HPDE6-E6E7 (cell line): ENCODE data around the gene TICAM1.

Experiments used
- DNase-seq: peaks from one replicate; pipeline ENCODE4 v3.0.0; 2011; ENCODE audit warnings: missing footprints; ENCODE audit errors: extremely low spot score

Gene TICAM1

DNA sequence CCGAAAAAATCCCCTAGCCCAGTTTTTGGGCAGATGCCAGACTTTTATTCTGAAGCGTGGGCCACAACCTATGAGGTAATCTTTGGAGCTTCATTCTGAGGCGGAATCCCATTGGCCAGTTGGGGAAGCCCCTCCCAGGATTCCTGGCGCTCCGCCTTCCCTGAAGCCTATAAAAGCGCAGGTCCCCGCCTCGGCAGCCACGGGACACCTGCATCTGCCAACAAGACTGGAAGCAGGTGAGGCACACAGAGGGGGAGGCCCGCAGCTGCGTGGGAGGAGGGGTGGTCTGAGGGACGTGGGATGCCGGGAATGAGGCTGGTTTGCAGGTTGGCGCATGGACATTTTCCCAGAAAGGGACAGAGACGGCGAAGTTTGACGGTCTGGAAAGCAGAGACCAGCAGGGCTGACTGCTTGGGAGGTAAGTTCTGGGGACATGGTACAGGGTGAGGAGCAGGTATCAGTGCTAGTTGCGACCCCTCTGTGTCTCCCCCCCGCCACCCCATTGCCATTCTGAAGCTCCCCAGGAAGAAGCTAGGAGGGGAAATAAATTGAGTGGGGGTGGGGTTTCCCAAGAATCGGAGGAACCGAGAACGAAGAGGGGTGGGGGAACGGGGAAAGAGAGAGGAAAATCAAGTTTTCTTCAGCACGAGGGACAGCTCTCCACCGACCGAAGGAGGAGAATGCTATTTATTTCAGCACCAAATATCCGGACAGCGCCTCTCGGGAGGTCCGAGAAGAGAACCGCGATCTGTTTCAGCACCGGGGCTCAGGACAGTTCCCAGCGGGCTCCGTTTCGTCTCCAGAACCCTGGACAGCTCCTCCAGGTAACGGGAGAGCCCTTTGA is 62.4 kb downstream of the TICAM1 start:
- peak; percentile 48 for DNase-seq
